GM23338 (cell line): ENCODE data around the gene OR2S2.

Experiments used
- CREB1 ChIP-seq: fragments of 250-450 bp; sonication (Bioruptor Pico); IDR thresholded peaks from 2 replicates; pipeline ENCODE4 v1.5.0; 2020; ENCODE audit warnings: low read depth, mild to moderate bottlenecking, moderate library complexity
- CTCF ChIP-seq, 2 experiments: fragments of 200-600 bp in 1 of 2; sonication (generic) in 1 of 2; conservative IDR thresholded peaks; 2 replicates each; pipeline versions ENCODE4 v1.5.1 to v1.6.1; 2016 to 2017; ENCODE audit warnings: antibody characterized with exemption in 2 of 2, low read depth in 2 of 2, mild to moderate bottlenecking in 2 of 2, moderate library complexity in 1 of 2
- EZH2 ChIP-seq: fragments of 200-600 bp; sonication (generic); IDR thresholded peaks from one replicate; pipeline ENCODE4 v1.8.0; 2017; ENCODE audit warnings: antibody characterized with exemption, mild to moderate bottlenecking, low read depth; ENCODE audit not compliant: unreplicated experiment
- EZH2phosphoT487 ChIP-seq: fragments of 200-600 bp; sonication (generic); IDR thresholded peaks from one replicate; pipeline ENCODE4 v1.8.1; 2018; ENCODE audit warnings: antibody characterized with exemption; ENCODE audit not compliant: unreplicated experiment
- JUNB ChIP-seq: IDR thresholded peaks from one replicate; pipeline ENCODE4 v1.6.1; 2016; ENCODE audit warnings: antibody characterized with exemption; ENCODE audit not compliant: unreplicated experiment
- POLR2AphosphoS5 ChIP-seq: IDR thresholded peaks from 2 replicates; pipeline ENCODE4 v1.6.1; 2016; ENCODE audit warnings: antibody characterized with exemption, low read depth
- TF ChIP-seq, protein P1 (sequence below): IDR thresholded peaks from one replicate; pipeline ENCODE4 v1.6.1; 2018; ENCODE audit warnings: antibody characterized with exemption; ENCODE audit not compliant: unreplicated experiment

DNA sequence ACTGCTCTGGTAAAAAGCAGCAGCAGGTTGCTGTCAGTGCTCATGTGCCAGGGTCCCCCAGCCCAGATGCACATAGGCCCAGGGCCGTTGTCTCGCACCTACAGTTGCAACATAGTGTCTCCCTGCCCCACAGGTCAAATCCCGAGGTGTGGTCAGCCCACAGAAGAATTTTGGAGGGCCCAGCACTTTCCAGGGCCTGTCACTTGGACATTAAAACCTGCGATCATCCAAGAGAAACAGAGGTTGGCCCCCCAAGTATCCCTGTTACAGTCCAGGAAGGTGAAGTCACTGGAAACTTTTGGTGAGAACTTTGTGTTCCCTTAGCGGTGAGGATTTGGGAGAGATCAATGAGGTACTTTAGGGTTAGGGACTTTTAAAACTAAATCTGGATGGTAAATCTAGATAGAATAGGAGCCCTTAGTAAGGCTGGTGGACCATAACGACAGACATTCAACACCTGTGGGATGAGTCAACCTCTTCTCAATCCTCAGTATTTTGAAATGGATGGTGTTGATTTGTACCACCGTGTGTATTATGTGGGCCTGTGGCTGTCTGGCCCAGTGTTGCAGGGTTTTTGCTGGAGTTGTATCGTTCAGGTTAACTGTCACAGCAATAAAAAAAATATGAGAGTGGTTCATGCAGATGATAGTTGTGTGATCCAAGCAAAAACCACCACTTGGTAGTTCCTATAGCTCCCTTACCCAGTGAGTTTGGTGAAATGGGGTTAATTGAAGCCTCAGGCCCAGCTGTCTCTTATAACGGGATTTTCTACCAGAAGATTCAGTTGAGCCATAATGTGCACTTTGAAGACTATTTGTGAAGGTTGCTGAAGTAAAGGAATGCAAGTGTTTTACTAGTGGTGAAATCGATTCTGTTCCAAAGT lies 19.2 kb downstream of the OR2S2 start:
- TF ChIP-seq CTCF (conservative IDR thresholded peaks at IDR 0.05; ENCODE audit: low read depth in 2 of 2) (no peak), JUNB (no peak), EZH2phosphoT487 (no peak), EZH2 (no peak), CREB1 (CRISPR knock-in tag) (no peak), POLR2AphosphoS5 (no peak)
- TF ChIP-seq, protein P1, sequence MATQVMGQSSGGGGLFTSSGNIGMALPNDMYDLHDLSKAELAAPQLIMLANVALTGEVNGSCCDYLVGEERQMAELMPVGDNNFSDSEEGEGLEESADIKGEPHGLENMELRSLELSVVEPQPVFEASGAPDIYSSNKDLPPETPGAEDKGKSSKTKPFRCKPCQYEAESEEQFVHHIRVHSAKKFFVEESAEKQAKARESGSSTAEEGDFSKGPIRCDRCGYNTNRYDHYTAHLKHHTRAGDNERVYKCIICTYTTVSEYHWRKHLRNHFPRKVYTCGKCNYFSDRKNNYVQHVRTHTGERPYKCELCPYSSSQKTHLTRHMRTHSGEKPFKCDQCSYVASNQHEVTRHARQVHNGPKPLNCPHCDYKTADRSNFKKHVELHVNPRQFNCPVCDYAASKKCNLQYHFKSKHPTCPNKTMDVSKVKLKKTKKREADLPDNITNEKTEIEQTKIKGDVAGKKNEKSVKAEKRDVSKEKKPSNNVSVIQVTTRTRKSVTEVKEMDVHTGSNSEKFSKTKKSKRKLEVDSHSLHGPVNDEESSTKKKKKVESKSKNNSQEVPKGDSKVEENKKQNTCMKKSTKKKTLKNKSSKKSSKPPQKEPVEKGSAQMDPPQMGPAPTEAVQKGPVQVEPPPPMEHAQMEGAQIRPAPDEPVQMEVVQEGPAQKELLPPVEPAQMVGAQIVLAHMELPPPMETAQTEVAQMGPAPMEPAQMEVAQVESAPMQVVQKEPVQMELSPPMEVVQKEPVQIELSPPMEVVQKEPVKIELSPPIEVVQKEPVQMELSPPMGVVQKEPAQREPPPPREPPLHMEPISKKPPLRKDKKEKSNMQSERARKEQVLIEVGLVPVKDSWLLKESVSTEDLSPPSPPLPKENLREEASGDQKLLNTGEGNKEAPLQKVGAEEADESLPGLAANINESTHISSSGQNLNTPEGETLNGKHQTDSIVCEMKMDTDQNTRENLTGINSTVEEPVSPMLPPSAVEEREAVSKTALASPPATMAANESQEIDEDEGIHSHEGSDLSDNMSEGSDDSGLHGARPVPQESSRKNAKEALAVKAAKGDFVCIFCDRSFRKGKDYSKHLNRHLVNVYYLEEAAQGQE = no peak
